Measurements from ENCODE around the gene CFAP410.

The CFAP410 gene

GRCh38 chr21:44295163-44295573 lies 44.0 kb downstream of the CFAP410 start:
- Histone ChIP-seq H3K4me3 (ENCODE audit: low read depth, low read length) (no peak overlapping the region), H3K9me3 (ENCODE audit: control insufficient read depth, low read length) (no peaks in the 10 kb centered on the region), H3K36me3 (ENCODE audit: control insufficient read depth, insufficient read depth, low read length) (no peaks in the 10 kb centered on the region), H3K4me2 (ENCODE audit: low read length) (no peak overlapping the region), H2AFZ (no peak overlapping the region), H3K27ac (no peak overlapping the region), H3K27me3 (ENCODE audit: control insufficient read depth, insufficient read depth, low read length) (no peaks in the 10 kb centered on the region), H3K4me1 (peaks cover 3% of the 10 kb centered on the region), H3K9ac (no peak overlapping the region), H3K79me2 (no peaks in the 10 kb centered on the region)
- TF ChIP-seq CTCF (IDR thresholded peaks at IDR 0.05), result no peak

GRCh38 chr21:44294391-44295162 lies 44.6 kb downstream of the CFAP410 start:
- peaks cover 3% of the 10 kb centered on the region for H3K4me1 ChIP-seq
- H3K27ac ChIP-seq, result no peak overlapping the region
- H2AFZ ChIP-seq, result no peak overlapping the region
- no peaks in the 10 kb centered on the region for H3K27me3 ChIP-seq (ENCODE audit: control insufficient read depth, insufficient read depth, low read length)
- H3K79me2 ChIP-seq, result no peaks in the 10 kb centered on the region
- H3K36me3 ChIP-seq (ENCODE audit: control insufficient read depth, insufficient read depth, low read length), result no peaks in the 10 kb centered on the region
- no peak overlapping the region for H3K4me2 ChIP-seq (ENCODE audit: low read length)
- no peak overlapping the region for H3K9ac ChIP-seq
- no peak for TF ChIP-seq CTCF (IDR thresholded peaks at IDR 0.05)
- H3K4me3 ChIP-seq (ENCODE audit: low read depth, low read length), result no peak overlapping the region
- H3K9me3 ChIP-seq (ENCODE audit: control insufficient read depth, low read length), result no peaks in the 10 kb centered on the region

GRCh38 chr21:44293551-44294231 lies 45.5 kb downstream of the CFAP410 start:
- H3K4me2 ChIP-seq (ENCODE audit: low read length), result no peak overlapping the region
- H3K4me1 ChIP-seq, result no peaks in the 10 kb centered on the region
- H3K79me2 ChIP-seq, result no peaks in the 10 kb centered on the region
- no peak overlapping the region for H2AFZ ChIP-seq
- no peak overlapping the region for H3K4me3 ChIP-seq (ENCODE audit: low read depth, low read length)
- no peak overlapping the region for H3K27ac ChIP-seq
- no peak overlapping the region for H3K9ac ChIP-seq
- no peaks in the 10 kb centered on the region for H3K36me3 ChIP-seq (ENCODE audit: control insufficient read depth, insufficient read depth, low read length)
- no peak for TF ChIP-seq CTCF (IDR thresholded peaks at IDR 0.05)
- no peaks in the 10 kb centered on the region for H3K27me3 ChIP-seq (ENCODE audit: control insufficient read depth, insufficient read depth, low read length)
- no peaks in the 10 kb centered on the region for H3K9me3 ChIP-seq (ENCODE audit: control insufficient read depth, low read length)

DNA sequence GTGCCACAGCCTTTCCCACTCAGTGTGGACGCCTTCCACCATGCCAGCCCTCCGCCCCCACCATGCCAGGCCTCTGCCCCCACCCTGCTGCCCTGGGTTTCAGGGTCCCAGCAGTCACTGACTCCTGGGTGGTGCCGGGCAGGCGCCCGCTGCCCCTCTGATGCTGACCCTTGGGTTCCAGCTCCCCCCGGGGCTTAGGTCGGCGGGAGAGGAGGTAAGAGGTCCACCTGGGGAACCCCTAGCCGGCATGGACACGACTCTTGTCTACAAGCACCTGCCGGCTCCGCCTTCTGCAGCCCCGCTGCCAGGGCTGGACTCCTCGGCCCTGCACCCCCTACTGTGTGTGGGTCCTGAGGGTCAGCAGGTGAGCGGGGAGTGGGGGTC lies 46.4 kb downstream of the CFAP410 start:
- no peaks in the 10 kb centered on the region for H3K4me1 ChIP-seq
- H3K27me3 ChIP-seq (ENCODE audit: control insufficient read depth, insufficient read depth, low read length), result no peaks in the 10 kb centered on the region
- no peak for TF ChIP-seq CTCF (IDR thresholded peaks at IDR 0.05)
- no peak overlapping the region for H3K4me3 ChIP-seq (ENCODE audit: low read depth, low read length)
- no peak overlapping the region for H3K9ac ChIP-seq
- H3K36me3 ChIP-seq (ENCODE audit: control insufficient read depth, insufficient read depth, low read length), result no peaks in the 10 kb centered on the region
- no peaks in the 10 kb centered on the region for H3K9me3 ChIP-seq (ENCODE audit: control insufficient read depth, low read length)
- H3K4me2 ChIP-seq (ENCODE audit: low read length), result no peak overlapping the region
- no peaks in the 10 kb centered on the region for H3K79me2 ChIP-seq
- H2AFZ ChIP-seq, result no peak overlapping the region
- H3K27ac ChIP-seq, result no peak overlapping the region
